Liver (tissue), 9 donors: ENCODE data around the gene MBNL3. TPM values are rescaled to one million over a fixed set of nuclear protein-coding genes. Genes with fewer than 3 reads are reported as not detected.
A peak's percentile ranks its signal among the peaks of the same experiment; 100 is the strongest.

Source experiments
- DNase-seq: peaks from one replicate; pipeline ENCODE4 v3.0.0-alpha.2; 2017; ENCODE audit warnings: low spot score
- H3K27ac ChIP-seq, 2 donors: one replicate each; pipeline ENCODE4 v1.7.0; 2013; ENCODE audit warnings: inconsistent platforms in 2 of 2, low read length in 2 of 2, control low read depth in 1 of 2, low read depth in 1 of 2, mild to moderate bottlenecking in 1 of 2
- H3K27me3 ChIP-seq, 4 donors: one replicate each; pipeline versions ENCODE4 v1.6.1 to v1.7.0; 2013; ENCODE audit warnings: low read length in 3 of 4, inconsistent platforms in 1 of 4, mild to moderate bottlenecking in 1 of 4, moderate library complexity in 1 of 4; ENCODE audit not compliant: control insufficient read depth in 4 of 4, insufficient read depth in 4 of 4
- H3K36me3 ChIP-seq, 4 donors: one replicate each; pipeline versions ENCODE4 v1.6.1 to v1.7.0; 2013; ENCODE audit warnings: low read length in 3 of 4, mild to moderate bottlenecking in 3 of 4, low read depth in 1 of 4, moderate library complexity in 1 of 4; ENCODE audit not compliant: control insufficient read depth in 4 of 4, insufficient read depth in 3 of 4
- H3K4me1 ChIP-seq, 4 donors: one replicate each; pipeline versions ENCODE4 v1.6.1 to v1.7.0; 2013; ENCODE audit warnings: low read length in 3 of 4, mild to moderate bottlenecking in 3 of 4, moderate library complexity in 1 of 4; ENCODE audit not compliant: control insufficient read depth in 4 of 4, insufficient read depth in 4 of 4
- H3K4me3 ChIP-seq, 3 donors: one replicate each; pipeline versions ENCODE4 v1.6.1 to v1.7.0; 2013; ENCODE audit warnings: low read length in 3 of 3, control low read depth in 1 of 3, low read depth in 1 of 3, mild to moderate bottlenecking in 1 of 3
- H3K9ac ChIP-seq, 2 donors: one replicate each; pipeline ENCODE4 v1.7.0; 2013; ENCODE audit warnings: low read length in 2 of 2, mild to moderate bottlenecking in 2 of 2, moderate library complexity in 2 of 2, control low read depth in 1 of 2, low read depth in 1 of 2
- H3K9me3 ChIP-seq, 4 donors: one replicate each; pipeline versions ENCODE4 v1.6.1 to v1.7.0; 2013; ENCODE audit warnings: low read length in 3 of 4; ENCODE audit not compliant: control insufficient read depth in 4 of 4
- EGR1 ChIP-seq, 2 donors: IDR thresholded peaks; 2 replicates each; pipeline ENCODE4 v1.6.1; 2016 to 2018; ENCODE audit warnings: antibody characterized with exemption in 2 of 2, low read depth in 2 of 2
- FOXA1 ChIP-seq: IDR thresholded peaks from 2 replicates; pipeline ENCODE4 v1.6.1; 2016; ENCODE audit warnings: antibody characterized with exemption
- FOXA2 ChIP-seq: IDR thresholded peaks from 2 replicates; pipeline ENCODE4 v1.6.1; 2016; ENCODE audit warnings: antibody characterized with exemption
- GABPA ChIP-seq, 2 donors: IDR thresholded peaks in 1 of 2; conservative IDR thresholded peaks in 1 of 2; 2 replicates each; pipeline ENCODE4 v1.6.1; 2016; ENCODE audit warnings: antibody characterized with exemption in 2 of 2, mild to moderate bottlenecking in 1 of 2, moderate library complexity in 1 of 2
- HNF4A ChIP-seq, 2 donors: conservative IDR thresholded peaks; 2 replicates each; pipeline ENCODE4 v1.6.1; 2016; ENCODE audit warnings: antibody characterized with exemption in 2 of 2, mild to moderate bottlenecking in 2 of 2
- HNF4G ChIP-seq: IDR thresholded peaks from 2 replicates; pipeline ENCODE4 v1.6.1; 2016; ENCODE audit warnings: antibody characterized with exemption
- JUND ChIP-seq, 2 donors: IDR thresholded peaks; 2 replicates each; pipeline ENCODE4 v1.6.1; 2016; ENCODE audit warnings: antibody characterized with exemption in 2 of 2
- NR2F2 ChIP-seq: IDR thresholded peaks from 2 replicates; pipeline ENCODE4 v1.6.1; 2016; ENCODE audit warnings: antibody characterized with exemption
- RAD21 ChIP-seq, 2 donors: IDR thresholded peaks; 2 replicates each; pipeline ENCODE4 v1.6.1; 2016; ENCODE audit warnings: antibody characterized with exemption in 2 of 2, mild to moderate bottlenecking in 2 of 2
- RXRA ChIP-seq, 2 donors: IDR thresholded peaks; 2 replicates each; pipeline ENCODE4 v1.6.1; 2017 to 2018; ENCODE audit warnings: antibody characterized with exemption in 2 of 2, mild to moderate bottlenecking in 1 of 2
- SP1 ChIP-seq: IDR thresholded peaks from 2 replicates; pipeline ENCODE4 v1.6.1; 2018; ENCODE audit warnings: antibody characterized with exemption, mild to moderate bottlenecking
- TAF1 ChIP-seq: conservative IDR thresholded peaks from 2 replicates; pipeline ENCODE4 v1.6.1; 2016; ENCODE audit warnings: antibody characterized with exemption, mild to moderate bottlenecking
- YY1 ChIP-seq: IDR thresholded peaks from 2 replicates; pipeline ENCODE4 v1.6.1; 2016; ENCODE audit warnings: antibody characterized with exemption, mild to moderate bottlenecking
- WGBS: extraction: QIAGEN DNeasy Blood & Tissue Kit; methylation state at CpG from one replicate; pipeline ENCODE4 v1.1.7; 2013; 5-methylcytosine and 5-hydroxymethylcytosine counted together
- polyA plus RNA-seq, 2 donors: library from polyadenylated mRNA; stranded (reverse) in 1 of 2; unstranded in 1 of 2; fragments of 200-250 nt in 1 of 2; fragments of >200 nt in 1 of 2; fragmentation: Nextera tagmentation in 1 of 2; extraction: Ambion mirVana in 1 of 2; gene quantifications; one replicate each; pipeline versions ENCODE4 v1.2.1 to v1.2.3, GENCODE V29; 2013 to 2015
- total RNA-seq, 2 donors: library from RNA; depleted of rRNA; stranded (reverse); fragments of >200 nt; gene quantifications; one replicate each; pipeline ENCODE4 v1.2.3, GENCODE V29; 2014
- TF ChIP-seq, protein P1 (sequence below): IDR thresholded peaks from 2 replicates; pipeline ENCODE4 v1.6.1; 2016; ENCODE audit warnings: antibody characterized with exemption, mild to moderate bottlenecking
- TF ChIP-seq, protein P2 (sequence below): fragments of 150-350 bp; IDR thresholded peaks from 2 replicates; pipeline ENCODE4 v1.5.1; 2017; ENCODE audit warnings: improper control_type of control experiment, low read depth, low read length; ENCODE audit not compliant: missing input control
- TF ChIP-seq, protein P3 (sequence below): IDR thresholded peaks from 2 replicates; pipeline ENCODE4 v1.6.1; 2016; ENCODE audit warnings: antibody characterized with exemption
- donor health status: healthy.
- donor health status: healthy.
- donor health status: healthy.
- donor health status: healthy.
- donor health status: healthy.

MBNL3 gene
- total and polyA plus RNA-seq, 4 donors, result 20.6 to 149 (median 82.3) TPM

DNA sequence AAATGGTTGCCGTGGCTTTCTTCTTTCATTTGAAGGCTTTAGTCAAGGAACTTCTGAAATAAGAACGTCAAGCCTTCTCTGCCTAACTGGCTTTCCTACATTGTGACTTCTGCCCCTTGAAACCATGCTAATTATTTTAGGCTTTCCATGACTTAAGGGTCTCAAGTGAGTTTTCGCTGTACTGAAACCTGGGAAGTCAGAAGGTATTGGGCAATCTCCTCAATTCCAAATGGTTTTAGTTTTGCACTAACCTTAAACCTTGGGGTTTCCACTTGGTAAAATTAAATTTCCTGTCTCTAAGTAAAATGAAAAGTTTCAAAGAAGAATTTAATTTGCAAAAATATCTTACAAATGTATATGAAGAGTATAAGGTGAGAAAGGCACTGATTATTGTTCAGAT, 73.8 kb downstream of the MBNL3 start:
- Histone ChIP-seq H3K9ac (no peak overlapping the region), H3K27ac (no peak overlapping the region), H3K27me3 (no peaks in the 10 kb centered on the region), H3K4me1 (peaks cover 0 to 10% (median 9%) of the 10 kb centered on the region in 4 donors), H3K9me3 (no peaks in the 10 kb centered on the region), H3K36me3 (no peaks in the 10 kb centered on the region), H3K4me3 (no peak overlapping the region)
- WGBS, result 88% methylated on average over 3 of the region's 3 CpGs
- no peak for DNase-seq
- TF ChIP-seq FOXA2 (no peak), HNF4G (no peak), HNF4A (conservative IDR thresholded peaks at IDR 0.05) (no peak), FOXA1 (no peak), RAD21 (IDR thresholded peaks at IDR 0.05) (no peak), YY1 (no peak), JUND (IDR thresholded peaks at IDR 0.05) (no peak), EGR1 (IDR thresholded peaks at IDR 0.05; ENCODE audit: low read depth in 2 of 2) (no peak), GABPA (IDR thresholded peaks at IDR 0.05 in 1 of 2, conservative IDR thresholded peaks at IDR 0.05 in 1 of 2) (no peak)

DNA sequence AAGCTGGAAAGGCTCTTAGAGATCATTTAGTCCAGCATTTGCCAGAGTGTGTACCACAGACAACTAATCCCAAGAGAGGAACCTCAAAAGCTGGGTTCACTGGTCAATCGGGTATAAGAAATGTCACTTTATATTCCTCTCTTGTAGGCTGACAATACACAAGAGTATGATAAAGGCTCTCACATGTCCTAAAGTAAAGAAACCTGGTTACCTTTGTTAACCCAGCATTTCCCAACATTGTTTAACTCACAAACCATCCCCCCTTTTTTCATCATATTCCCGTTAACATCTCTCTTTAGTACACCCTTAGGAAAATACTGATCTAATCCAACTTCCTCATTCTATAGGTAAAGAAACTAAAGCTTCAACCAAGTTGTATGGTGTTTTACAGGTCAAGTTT, 74.4 kb downstream of the MBNL3 start:
- Histone ChIP-seq H3K27ac (peak overlapping the region in 1 of 2 donors; percentile 3), H3K4me3 (no peak overlapping the region), H3K9me3 (no peaks in the 10 kb centered on the region), H3K27me3 (no peaks in the 10 kb centered on the region), H3K36me3 (no peaks in the 10 kb centered on the region), H3K4me1 (peaks cover 0 to 15% (median 12%) of the 10 kb centered on the region in 4 donors), H3K9ac (no peak overlapping the region)
- WGBS, result 65% methylated on average over 2 of the region's 2 CpGs
- no peak for TF ChIP-seq FOXA2
- TF ChIP-seq RAD21 (IDR thresholded peaks at IDR 0.05), result no peak
- TF ChIP-seq HNF4G, result no peak
- TF ChIP-seq NR2F2, result no peak
- TF ChIP-seq, protein P1, sequence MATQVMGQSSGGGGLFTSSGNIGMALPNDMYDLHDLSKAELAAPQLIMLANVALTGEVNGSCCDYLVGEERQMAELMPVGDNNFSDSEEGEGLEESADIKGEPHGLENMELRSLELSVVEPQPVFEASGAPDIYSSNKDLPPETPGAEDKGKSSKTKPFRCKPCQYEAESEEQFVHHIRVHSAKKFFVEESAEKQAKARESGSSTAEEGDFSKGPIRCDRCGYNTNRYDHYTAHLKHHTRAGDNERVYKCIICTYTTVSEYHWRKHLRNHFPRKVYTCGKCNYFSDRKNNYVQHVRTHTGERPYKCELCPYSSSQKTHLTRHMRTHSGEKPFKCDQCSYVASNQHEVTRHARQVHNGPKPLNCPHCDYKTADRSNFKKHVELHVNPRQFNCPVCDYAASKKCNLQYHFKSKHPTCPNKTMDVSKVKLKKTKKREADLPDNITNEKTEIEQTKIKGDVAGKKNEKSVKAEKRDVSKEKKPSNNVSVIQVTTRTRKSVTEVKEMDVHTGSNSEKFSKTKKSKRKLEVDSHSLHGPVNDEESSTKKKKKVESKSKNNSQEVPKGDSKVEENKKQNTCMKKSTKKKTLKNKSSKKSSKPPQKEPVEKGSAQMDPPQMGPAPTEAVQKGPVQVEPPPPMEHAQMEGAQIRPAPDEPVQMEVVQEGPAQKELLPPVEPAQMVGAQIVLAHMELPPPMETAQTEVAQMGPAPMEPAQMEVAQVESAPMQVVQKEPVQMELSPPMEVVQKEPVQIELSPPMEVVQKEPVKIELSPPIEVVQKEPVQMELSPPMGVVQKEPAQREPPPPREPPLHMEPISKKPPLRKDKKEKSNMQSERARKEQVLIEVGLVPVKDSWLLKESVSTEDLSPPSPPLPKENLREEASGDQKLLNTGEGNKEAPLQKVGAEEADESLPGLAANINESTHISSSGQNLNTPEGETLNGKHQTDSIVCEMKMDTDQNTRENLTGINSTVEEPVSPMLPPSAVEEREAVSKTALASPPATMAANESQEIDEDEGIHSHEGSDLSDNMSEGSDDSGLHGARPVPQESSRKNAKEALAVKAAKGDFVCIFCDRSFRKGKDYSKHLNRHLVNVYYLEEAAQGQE, result no peak
- no peak for TF ChIP-seq TAF1
- DNase-seq, result no peak

DNA sequence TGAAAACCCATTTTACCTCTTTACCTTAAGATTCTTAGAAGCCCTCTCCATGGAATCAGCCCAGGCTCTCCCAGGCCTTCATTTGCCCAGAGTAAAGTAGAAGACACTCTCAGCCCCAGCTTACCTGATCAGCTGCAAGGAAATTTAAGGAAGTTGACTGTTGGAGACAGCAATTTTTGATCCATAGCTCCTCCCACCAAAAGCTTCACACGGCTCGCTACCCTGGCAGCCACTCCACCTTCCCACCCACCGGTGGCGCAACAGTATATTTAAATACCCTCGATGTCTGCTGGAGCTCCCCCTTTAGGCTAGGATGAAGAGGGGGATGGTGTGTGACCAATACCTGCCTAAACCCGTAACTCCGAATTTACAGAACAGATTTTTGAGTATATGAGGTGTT, 75.4 kb downstream of the MBNL3 start:
- 39% methylated on average over 7 of the region's 7 CpGs for WGBS
- H3K9me3 ChIP-seq, result no peaks in the 10 kb centered on the region
- no peaks in the 10 kb centered on the region for H3K27me3 ChIP-seq
- DNase-seq, result peak; percentile 39
- H3K4me1 ChIP-seq, result peaks cover 0 to 17% (median 13%) of the 10 kb centered on the region in 4 donors
- no peaks in the 10 kb centered on the region for H3K36me3 ChIP-seq
- TF ChIP-seq SP1 (peak; percentile 7), FOXA1 (no peak), HNF4A (conservative IDR thresholded peaks at IDR 0.05) (peak; percentile 18 to 19), YY1 (peak; percentile 27), RAD21 (IDR thresholded peaks at IDR 0.05) (peak; percentile 26 to 51), JUND (IDR thresholded peaks at IDR 0.05) (no peak), RXRA (IDR thresholded peaks at IDR 0.05) (peak in 1 of 2 donors; percentile 12), TAF1 (peak; percentile 90)
- TF ChIP-seq, protein P2, sequence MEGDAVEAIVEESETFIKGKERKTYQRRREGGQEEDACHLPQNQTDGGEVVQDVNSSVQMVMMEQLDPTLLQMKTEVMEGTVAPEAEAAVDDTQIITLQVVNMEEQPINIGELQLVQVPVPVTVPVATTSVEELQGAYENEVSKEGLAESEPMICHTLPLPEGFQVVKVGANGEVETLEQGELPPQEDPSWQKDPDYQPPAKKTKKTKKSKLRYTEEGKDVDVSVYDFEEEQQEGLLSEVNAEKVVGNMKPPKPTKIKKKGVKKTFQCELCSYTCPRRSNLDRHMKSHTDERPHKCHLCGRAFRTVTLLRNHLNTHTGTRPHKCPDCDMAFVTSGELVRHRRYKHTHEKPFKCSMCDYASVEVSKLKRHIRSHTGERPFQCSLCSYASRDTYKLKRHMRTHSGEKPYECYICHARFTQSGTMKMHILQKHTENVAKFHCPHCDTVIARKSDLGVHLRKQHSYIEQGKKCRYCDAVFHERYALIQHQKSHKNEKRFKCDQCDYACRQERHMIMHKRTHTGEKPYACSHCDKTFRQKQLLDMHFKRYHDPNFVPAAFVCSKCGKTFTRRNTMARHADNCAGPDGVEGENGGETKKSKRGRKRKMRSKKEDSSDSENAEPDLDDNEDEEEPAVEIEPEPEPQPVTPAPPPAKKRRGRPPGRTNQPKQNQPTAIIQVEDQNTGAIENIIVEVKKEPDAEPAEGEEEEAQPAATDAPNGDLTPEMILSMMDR, result no peak
- TF ChIP-seq, protein P1, result peak; percentile 72
- TF ChIP-seq, protein P3, sequence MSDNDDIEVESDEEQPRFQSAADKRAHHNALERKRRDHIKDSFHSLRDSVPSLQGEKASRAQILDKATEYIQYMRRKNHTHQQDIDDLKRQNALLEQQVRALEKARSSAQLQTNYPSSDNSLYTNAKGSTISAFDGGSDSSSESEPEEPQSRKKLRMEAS, result peak; percentile 25
- H3K27ac ChIP-seq, result peak overlapping the region; percentile 25 to 40
- H3K9ac ChIP-seq, result peak overlapping the region; percentile 64 to 68
- H3K4me3 ChIP-seq, result peak overlapping the region; percentile 58 to 72 (median 65)
